AG04450 (cell line): ENCODE results near the gene ARFGEF3. TPM values are rescaled to one million over a fixed set of nuclear protein-coding genes. Genes with fewer than 3 reads are reported as not detected.

Source experiments
- CTCF ChIA-PET: fragments of 300-600, 350-600 bp; formaldehyde crosslinking; extraction: SDS; loops from one replicate; lab custom pipeline; 2022; ENCODE audit warnings: antibody characterized with exemption, inconsistent platforms; lab: Charles Lee
- POLR2A ChIA-PET: fragments of 350-600 bp; formaldehyde crosslinking; extraction: SDS; loops from one replicate; lab custom pipeline; 2021; ENCODE audit warnings: antibody characterized with exemption, inconsistent platforms; lab: Yijun Ruan, JAX
- DNase-seq: peaks from one replicate; pipeline ENCODE4 v3.0.0-alpha.2; 2011; ENCODE audit warnings: low read depth, low spot score
- H3K27ac ChIP-seq: one replicate; pipeline ENCODE4 v1.5.1; 2012; ENCODE audit warnings: low read depth, low read length, control low read depth
- H3K27me3 ChIP-seq: one replicate; pipeline ENCODE4 v1.6.0; 2012; ENCODE audit warnings: low read length; ENCODE audit not compliant: control insufficient read depth, insufficient read depth
- H3K4me3 ChIP-seq: 2 replicates; pipeline ENCODE4 v1.5.1; 2011; ENCODE audit warnings: mild to moderate bottlenecking, low read depth, low read length, control low read depth
- H3K9me3 ChIP-seq: 2 replicates; pipeline ENCODE4 v1.5.1; 2012; ENCODE audit warnings: low read length; ENCODE audit not compliant: control insufficient read depth, insufficient read depth
- polyA plus RNA-seq: library from polyadenylated mRNA; depleted of rRNA; stranded (reverse); fragments of >200 nt; gene quantifications from 2 replicates; pipeline ENCODE4 v1.2.3, GENCODE V29; 2011; rRNA removed
- small RNA-seq: library from RNA; depleted of rRNA; stranded (forward); fragments of <200 nt; gene quantifications from one replicate; pipeline ENCODE3, GENCODE V24; 2012; ENCODE audit warnings: low read depth; ENCODE audit not compliant: insufficient read length
- TF ChIP-seq, protein P1 (sequence below): IDR thresholded peaks from 2 replicates; pipeline ENCODE4 v1.5.1; 2011; ENCODE audit warnings: low read depth, low read length, control low read depth, inconsistent platforms

Gene ARFGEF3
- polyA plus RNA-seq, 1 experiment = 0.02 TPM

DNA sequence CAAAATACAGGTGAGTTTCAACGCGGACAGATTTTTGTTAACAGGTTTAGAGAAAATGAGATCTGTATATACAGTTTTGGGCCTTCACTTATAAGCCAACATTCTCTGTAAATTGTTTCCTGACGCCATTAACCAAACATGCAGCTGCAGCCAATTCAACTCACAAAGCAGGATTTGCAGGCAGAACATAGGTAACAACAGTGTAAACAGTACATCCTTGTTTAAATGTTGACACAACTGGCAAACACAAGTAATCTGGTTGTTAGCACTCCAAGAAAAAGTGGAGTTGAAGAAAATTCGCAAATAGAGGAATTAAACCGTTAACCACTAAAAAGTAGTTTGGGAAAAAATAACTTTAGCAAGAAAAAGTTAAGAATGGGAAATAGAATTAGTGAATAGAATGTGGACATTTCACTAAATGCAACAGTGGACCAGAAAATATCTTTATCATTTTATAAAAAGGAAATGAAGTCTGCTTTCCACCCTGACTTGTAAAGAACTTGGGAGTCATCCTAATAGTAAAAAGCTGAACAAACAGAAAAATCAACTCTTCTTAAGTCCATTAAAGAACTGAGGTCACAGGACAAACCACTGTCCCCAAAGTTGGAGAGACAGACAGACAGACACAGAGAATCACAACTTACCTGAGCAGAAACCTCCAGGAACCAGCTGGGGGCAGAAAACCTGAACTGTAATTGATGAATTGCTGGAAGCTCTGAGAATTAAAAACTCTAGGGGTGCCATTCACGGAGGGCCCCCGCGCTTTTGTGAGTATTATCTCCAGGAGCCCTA, 226.0 kb downstream of the ARFGEF3 start:
- peaks cover 3% of the 10 kb centered on the region for H3K27me3 ChIP-seq
- H3K27ac ChIP-seq = no peak overlapping the region
- TF ChIP-seq, protein P1, sequence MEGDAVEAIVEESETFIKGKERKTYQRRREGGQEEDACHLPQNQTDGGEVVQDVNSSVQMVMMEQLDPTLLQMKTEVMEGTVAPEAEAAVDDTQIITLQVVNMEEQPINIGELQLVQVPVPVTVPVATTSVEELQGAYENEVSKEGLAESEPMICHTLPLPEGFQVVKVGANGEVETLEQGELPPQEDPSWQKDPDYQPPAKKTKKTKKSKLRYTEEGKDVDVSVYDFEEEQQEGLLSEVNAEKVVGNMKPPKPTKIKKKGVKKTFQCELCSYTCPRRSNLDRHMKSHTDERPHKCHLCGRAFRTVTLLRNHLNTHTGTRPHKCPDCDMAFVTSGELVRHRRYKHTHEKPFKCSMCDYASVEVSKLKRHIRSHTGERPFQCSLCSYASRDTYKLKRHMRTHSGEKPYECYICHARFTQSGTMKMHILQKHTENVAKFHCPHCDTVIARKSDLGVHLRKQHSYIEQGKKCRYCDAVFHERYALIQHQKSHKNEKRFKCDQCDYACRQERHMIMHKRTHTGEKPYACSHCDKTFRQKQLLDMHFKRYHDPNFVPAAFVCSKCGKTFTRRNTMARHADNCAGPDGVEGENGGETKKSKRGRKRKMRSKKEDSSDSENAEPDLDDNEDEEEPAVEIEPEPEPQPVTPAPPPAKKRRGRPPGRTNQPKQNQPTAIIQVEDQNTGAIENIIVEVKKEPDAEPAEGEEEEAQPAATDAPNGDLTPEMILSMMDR = no peak
- DNase-seq = no peak
- H3K9me3 ChIP-seq = no peaks in the 10 kb centered on the region
- POLR2A ChIA-PET = no interaction called here
- CTCF ChIA-PET = no interaction called here
- no peak overlapping the region for H3K4me3 ChIP-seq

DNA sequence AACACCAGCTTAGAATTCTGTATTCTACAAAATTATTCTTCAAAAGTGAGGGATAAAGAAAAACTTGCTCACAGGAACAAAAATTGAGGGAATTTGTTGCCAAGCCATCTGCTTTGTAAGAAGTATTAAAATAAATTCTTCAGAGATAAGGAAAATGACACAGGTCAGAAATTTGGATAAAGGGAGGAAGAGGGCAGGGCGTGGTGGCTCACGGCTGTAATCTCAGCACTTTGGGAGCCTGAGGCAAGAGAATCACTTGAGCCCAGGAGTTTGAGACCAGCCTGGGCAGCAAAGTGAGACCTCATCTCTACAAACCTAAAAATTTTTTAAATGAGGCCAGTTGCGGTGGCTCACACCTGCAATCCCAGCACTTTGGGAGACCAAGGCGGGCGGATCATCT, 227.8 kb downstream of the ARFGEF3 start:
- TF ChIP-seq, protein P1 = no peak
- ChIA-PET POLR2A (no interaction called here), CTCF (no interaction called here)

More for the DNA sequence above, 227.8 kb downstream of the ARFGEF3 start:
- H3K9me3 ChIP-seq = no peaks in the 10 kb centered on the region
- H3K27me3 ChIP-seq = peaks cover 4% of the 10 kb centered on the region
- no peak for DNase-seq
- H3K27ac ChIP-seq = no peak overlapping the region
- no peak overlapping the region for H3K4me3 ChIP-seq

Small RNA genes within 50 kb of the gene (small RNA-seq; reads per million reads assigned to genes)
- gene AL031003.1 = not detected

Other genes starting within 250 kb of the ARFGEF3 start
- 40.5 and 47.6 TPM in 2 replicates for gene PERP, start 54.5 kb upstream of the ARFGEF3 start, polyA plus RNA-seq
- not detected in 2 replicates for gene PBOV1, start 56.6 kb downstream of the ARFGEF3 start, polyA plus RNA-seq
- gene SMIM28, start 216.0 kb downstream of the ARFGEF3 start, polyA plus RNA-seq = not detected in 2 replicates
- gene HEBP2, start 242.3 kb downstream of the ARFGEF3 start, polyA plus RNA-seq = 10.1 and 16.8 TPM in 2 replicates